CD4-positive, alpha-beta T cell (primary cell): ENCODE results near the gene PUS7. TPM values are rescaled to one million over a fixed set of nuclear protein-coding genes. Genes with fewer than 3 reads are reported as not detected.

Source experiments
- ATAC-seq: fragments of 200-7000 bp; cut with Tn5 transposase; one replicate; pipeline ENCODE4 v1.10.0; 2022; ENCODE audit warnings: mild to moderate bottlenecking; ENCODE audit not compliant: poor library complexity
- CTCF ChIA-PET: fragments of 350-600 bp; sonication (Branson Sonifier 250); formaldehyde crosslinking; loops from one replicate; lab custom pipeline; 2021; ENCODE audit warnings: antibody characterized with exemption, inconsistent platforms; lab: Charles Lee
- POLR2A ChIA-PET: fragments of 350-600 bp; sonication (Branson Sonifier 250); formaldehyde crosslinking; loops from one replicate; lab custom pipeline; 2021; ENCODE audit warnings: antibody characterized with exemption, inconsistent platforms; lab: Charles Lee
- DNase-seq, 14 experiments: peaks; one replicate each; pipeline ENCODE4 v3.0.0-alpha.2; 2013 to 2020; ENCODE audit warnings: mixed read lengths in 2 of 14
- H3K27ac ChIP-seq, 2 donors: one replicate each; pipeline versions ENCODE4 v1.5.1 to v1.7.0; 2013; ENCODE audit warnings: low read length in 2 of 2, low read depth in 1 of 2, mild to moderate bottlenecking in 1 of 2
- H3K27me3 ChIP-seq, 2 experiments: 1 replicate in 1 of 2; 2 replicates in 1 of 2; pipeline versions ENCODE4 v1.6.1 to v1.7.0; 2013; ENCODE audit warnings: low read length in 2 of 2, control low read depth in 1 of 2, mild to moderate bottlenecking in 1 of 2, moderate library complexity in 1 of 2; ENCODE audit not compliant: insufficient read depth in 2 of 2, control insufficient read depth in 1 of 2
- H3K36me3 ChIP-seq: one replicate; pipeline ENCODE4 v1.6.1; 2013; ENCODE audit warnings: low read length, control low read depth; ENCODE audit not compliant: insufficient read depth
- H3K4me1 ChIP-seq: one replicate; pipeline ENCODE4 v1.6.1; 2013; ENCODE audit warnings: low read length, control low read depth; ENCODE audit not compliant: insufficient read depth
- H3K4me3 ChIP-seq: one replicate; pipeline ENCODE4 v1.5.1; 2013; ENCODE audit warnings: mild to moderate bottlenecking, low read length, moderate library complexity
- H3K9me3 ChIP-seq, 2 experiments: 1 replicate in 1 of 2; 2 replicates in 1 of 2; pipeline versions ENCODE4 v1.6.1 to v1.7.0; 2013; ENCODE audit warnings: low read length in 2 of 2, mild to moderate bottlenecking in 2 of 2, control low read depth in 1 of 2, moderate library complexity in 1 of 2; ENCODE audit not compliant: control insufficient read depth in 1 of 2, insufficient read depth in 1 of 2
- H3K27ac Mint-ChIP-seq: one replicate; pipeline ENCODE4 v1.8.0; 2020; ENCODE audit warnings: mixed read lengths
- H3K27me3 Mint-ChIP-seq: one replicate; pipeline ENCODE4 v1.8.0; 2021; ENCODE audit warnings: mixed read lengths
- H3K36me3 Mint-ChIP-seq: one replicate; pipeline ENCODE4 v1.8.0; 2021; ENCODE audit warnings: low read depth, mixed read lengths
- H3K4me1 Mint-ChIP-seq: one replicate; pipeline ENCODE4 v1.8.0; 2021; ENCODE audit warnings: low read depth, mixed read lengths
- H3K4me3 Mint-ChIP-seq: one replicate; pipeline ENCODE4 v1.8.0; 2020; ENCODE audit warnings: mild to moderate bottlenecking, mixed read lengths
- H3K9me3 Mint-ChIP-seq: one replicate; pipeline ENCODE4 v1.8.0; 2020; ENCODE audit warnings: mixed read lengths
- CTCF ChIP-seq: fragments of 200-600 bp; IDR thresholded peaks from one replicate; pipeline ENCODE4 v1.8.0; 2022; ENCODE audit warnings: antibody characterized with exemption, mild to moderate bottlenecking
- intact Hi-C, 2 experiments: fragments of 100-400 bp; cut with DNase I in 1 of 2; cut with micrococcal nuclease in 1 of 2; formaldehyde crosslinking; loops; one replicate each; pipeline versions ENCODE4 v1.15.1 to v1.9.0; 2023 to 2025; cut with DNase I, micrococcal nuclease
- total RNA-seq, 174 experiments: library from RNA in 2 of 174; stranded (reverse) in 2 of 174; gene quantifications; one replicate each; pipeline ENCODE4 v1.2.3 and lab custom pipeline; 2021 to 2026

The PUS7 gene
- total RNA-seq, 2 experiments from 2014 or later = 2.7 TPM

- H3K4me3 ChIP-seq = no peak overlapping the region
- no peaks in the 10 kb centered on the region for H3K27me3 ChIP-seq
- Mint-ChIP-seq H3K4me3 (no peak overlapping the region), H3K4me1 (peaks cover 7% of the 10 kb centered on the region), H3K27me3 (no peaks in the 10 kb centered on the region), H3K9me3 (no peaks in the 10 kb centered on the region), H3K36me3 (no peaks in the 10 kb centered on the region), H3K27ac (no peak overlapping the region)
- TF ChIP-seq CTCF = peak; percentile 72
- POLR2A ChIA-PET = interaction anchor here (0.6 to 1.9 kb wide), 5 partner anchors 10 to 449 kb away, joined by 3 to 6 read pairs (median 3); no protein-coding TSS in a partner anchor
- ATAC-seq (peak; percentile 76), DNase-seq (peak; percentile 23 to 78 (median 45))
- H3K4me1 ChIP-seq = peaks cover 3% of the 10 kb centered on the region
- H3K36me3 ChIP-seq = no peaks in the 10 kb centered on the region
- no peak overlapping the region for H3K27ac ChIP-seq
- H3K9me3 ChIP-seq = no peaks in the 10 kb centered on the region
- intact Hi-C loops = loop anchor here (1.0 to 5.0 kb wide), 6 partner anchors 59 to 508 kb away; no protein-coding TSS in a partner anchor
- CTCF ChIA-PET = interaction anchor here (0.6 to 1.4 kb wide), 8 partner anchors 14 to 293 kb away, joined by 3 to 4 read pairs (median 3); no protein-coding TSS in a partner anchor
These were observed 92.1 kb downstream of the PUS7 start for GRCh38 chr7:105429746-105430612.

- peaks cover 7% of the 10 kb centered on the region for H3K4me1 Mint-ChIP-seq
- H3K27ac Mint-ChIP-seq = no peak overlapping the region
These were observed 95.4 kb downstream of the PUS7 start for GRCh38 chr7:105426606-105427146.

GRCh38 chr7:105423987-105424386 lies 98.1 kb downstream of the PUS7 start:
- no peak for TF ChIP-seq CTCF
- no peak overlapping the region for H3K4me3 ChIP-seq
- no peak overlapping the region for H3K4me3 Mint-ChIP-seq
- H3K9me3 Mint-ChIP-seq = no peaks in the 10 kb centered on the region
- intact Hi-C loops = no loop called here
- ChIA-PET CTCF (no interaction called here), POLR2A (no interaction called here)
- H3K27me3 Mint-ChIP-seq = no peaks in the 10 kb centered on the region
- no peaks in the 10 kb centered on the region for H3K36me3 ChIP-seq
- no peaks in the 10 kb centered on the region for H3K27me3 ChIP-seq
- DNase-seq = no peak
- no peak overlapping the region for H3K27ac Mint-ChIP-seq
- no peaks in the 10 kb centered on the region for H3K4me1 ChIP-seq
- H3K4me1 Mint-ChIP-seq = no peaks in the 10 kb centered on the region
- no peak for ATAC-seq
- no peak overlapping the region for H3K27ac ChIP-seq
- H3K9me3 ChIP-seq = no peaks in the 10 kb centered on the region
- no peaks in the 10 kb centered on the region for H3K36me3 Mint-ChIP-seq

More at GRCh38 chr7:105426606-105427146, 95.4 kb downstream of the PUS7 start:
- POLR2A ChIA-PET = interaction anchor here (0.6 kb wide), 1 partner anchor 285 kb away, joined by 3 read pairs; no protein-coding TSS in a partner anchor
- H3K36me3 ChIP-seq = no peaks in the 10 kb centered on the region
- no peak overlapping the region for H3K27ac ChIP-seq
- Mint-ChIP-seq H3K36me3 (no peaks in the 10 kb centered on the region), H3K9me3 (no peaks in the 10 kb centered on the region), H3K27me3 (no peaks in the 10 kb centered on the region), H3K4me3 (no peak overlapping the region)
- ATAC-seq = no peak
- no peak for TF ChIP-seq CTCF
- no peak overlapping the region for H3K4me3 ChIP-seq
- CTCF ChIA-PET = no interaction called here
- DNase-seq = no peak
- peaks cover 3% of the 10 kb centered on the region for H3K4me1 ChIP-seq
- no peaks in the 10 kb centered on the region for H3K27me3 ChIP-seq
- no peaks in the 10 kb centered on the region for H3K9me3 ChIP-seq
- intact Hi-C loops = loop anchor here (5.0 kb wide), 2 partner anchors 449 to 504 kb away; no protein-coding TSS in a partner anchor
